Stimulated activated CD8-positive, alpha-beta memory T cell treated with anti-CD3 and anti-CD28 coated beads, Interleukin-15, amount 100 ng/mL, for 1 hour (primary cell): ENCODE data around the gene ATG101.
"Not testable (repeated sequence)": the region's sequence is repeated elsewhere in the genome, so short reads cannot be mapped to it uniquely, and the experiment has no call there.

Experiments
- DNase-seq: peaks from one replicate; pipeline ENCODE4 v3.0.0-alpha.2; 2020; ENCODE audit warnings: low read depth

Gene ATG101

DNA sequence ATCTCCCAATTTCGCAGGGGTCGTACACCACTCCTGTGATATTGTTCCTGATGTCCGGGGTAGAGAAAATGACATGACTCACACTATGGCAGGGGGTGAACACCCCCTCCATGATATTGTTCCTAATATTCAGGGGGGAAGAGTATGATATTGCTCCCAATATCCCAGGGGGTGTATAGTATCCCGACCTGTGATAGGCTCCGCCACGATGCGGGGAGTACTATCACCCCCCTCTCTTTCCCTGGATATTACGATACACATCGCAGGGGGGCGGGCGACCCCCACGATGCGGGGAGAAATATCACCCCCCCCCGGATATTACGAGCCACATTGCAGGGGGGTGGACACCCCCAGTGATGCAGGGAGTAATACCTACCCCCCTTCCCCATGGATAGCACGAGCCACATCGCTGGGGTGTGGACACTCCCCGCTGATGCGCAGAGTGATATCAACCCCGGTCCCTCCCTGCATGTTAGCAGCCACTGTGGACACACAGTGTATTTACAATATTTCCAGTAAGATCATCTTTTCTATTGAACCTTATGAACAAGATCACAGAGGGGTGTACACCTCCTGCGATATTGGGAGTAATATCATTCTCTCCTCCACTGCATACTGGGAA lies 27.4 kb downstream of the ATG101 start:
- DNase-seq, result no peak

GRCh38 chr12:52104431-52105089 lies 34.8 kb downstream of the ATG101 start:
- DNase-seq, result not testable (repeated sequence)

DNA sequence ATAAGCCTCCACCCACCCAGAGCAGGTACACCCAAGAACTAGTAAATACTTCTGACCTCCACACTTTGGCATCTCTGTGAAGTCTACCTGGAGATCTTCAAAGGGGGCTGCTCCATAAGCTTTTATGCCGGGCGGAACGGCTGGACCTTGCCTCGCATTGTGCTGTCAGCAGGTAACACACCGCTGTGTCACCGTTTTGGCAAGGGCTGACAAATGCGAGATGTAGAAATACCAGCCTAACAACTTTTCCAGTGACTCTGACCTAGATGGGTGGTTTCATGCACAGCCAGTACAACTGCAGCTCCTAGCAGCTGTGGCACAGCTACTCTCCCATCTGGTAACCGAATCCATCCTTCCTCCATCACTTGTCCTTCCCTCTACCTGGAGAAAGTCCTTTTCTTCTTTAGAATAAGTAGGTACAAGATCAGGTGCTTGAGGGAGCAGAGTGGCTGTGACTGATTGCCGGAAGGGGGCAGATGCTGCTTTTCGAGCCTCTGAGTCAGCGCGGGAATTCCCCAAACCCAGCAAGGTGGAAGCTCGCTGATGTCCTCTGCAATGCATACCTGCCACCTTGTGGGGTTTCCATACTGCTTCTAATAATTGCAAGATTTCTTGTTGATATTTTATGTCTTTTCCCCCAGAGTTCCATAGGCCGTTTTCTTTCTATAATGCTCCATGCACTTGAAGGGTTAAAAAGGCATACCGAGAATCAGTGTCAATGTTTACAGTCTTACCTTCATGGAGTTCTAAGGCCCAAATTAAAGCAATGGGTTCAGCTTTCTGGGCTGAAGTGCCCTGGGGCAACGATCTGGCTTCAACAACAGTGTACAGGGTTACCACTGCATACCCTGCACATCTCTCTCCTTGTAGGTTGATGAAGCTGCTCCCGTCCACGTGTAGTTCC lies 46.7 kb downstream of the ATG101 start:
- DNase-seq, result peak; percentile 32

DNA sequence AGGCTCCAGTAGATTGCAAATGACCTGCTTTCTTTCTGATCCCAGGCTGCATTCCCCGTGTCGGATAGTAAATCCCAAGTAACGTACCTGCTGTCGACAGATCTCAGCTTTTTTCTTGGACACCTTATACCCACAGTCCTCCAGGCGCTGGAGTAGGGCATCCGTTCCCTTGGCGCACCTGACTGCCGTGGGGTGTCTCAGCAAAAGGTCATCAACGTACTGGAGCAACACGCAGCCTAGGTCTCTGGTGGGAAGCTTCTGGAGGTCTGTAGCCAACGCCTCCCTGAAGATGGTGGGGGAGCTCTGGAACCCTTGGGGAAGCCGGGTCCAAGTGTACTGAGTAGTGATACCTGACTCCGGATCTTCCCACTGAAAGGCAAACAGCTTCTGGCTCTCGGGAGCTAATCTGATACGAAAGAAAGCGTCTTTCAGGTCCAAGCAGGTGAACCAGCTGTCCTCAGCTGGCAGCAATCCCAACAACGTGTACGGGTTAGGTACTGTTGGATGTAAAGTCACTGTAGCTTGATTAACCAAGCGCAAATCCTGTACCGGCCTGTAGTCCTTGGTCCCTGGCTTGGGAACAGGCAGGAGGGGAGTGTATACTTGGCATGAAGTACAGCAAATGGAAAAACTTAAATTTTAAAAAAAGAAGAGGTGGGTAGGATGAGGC lies 48.2 kb downstream of the ATG101 start:
- DNase-seq, result not testable (repeated sequence)

- DNase-seq, result no peak
Measured at GRCh38 chr12:52119398-52120254, 49.8 kb downstream of the ATG101 start.

DNA sequence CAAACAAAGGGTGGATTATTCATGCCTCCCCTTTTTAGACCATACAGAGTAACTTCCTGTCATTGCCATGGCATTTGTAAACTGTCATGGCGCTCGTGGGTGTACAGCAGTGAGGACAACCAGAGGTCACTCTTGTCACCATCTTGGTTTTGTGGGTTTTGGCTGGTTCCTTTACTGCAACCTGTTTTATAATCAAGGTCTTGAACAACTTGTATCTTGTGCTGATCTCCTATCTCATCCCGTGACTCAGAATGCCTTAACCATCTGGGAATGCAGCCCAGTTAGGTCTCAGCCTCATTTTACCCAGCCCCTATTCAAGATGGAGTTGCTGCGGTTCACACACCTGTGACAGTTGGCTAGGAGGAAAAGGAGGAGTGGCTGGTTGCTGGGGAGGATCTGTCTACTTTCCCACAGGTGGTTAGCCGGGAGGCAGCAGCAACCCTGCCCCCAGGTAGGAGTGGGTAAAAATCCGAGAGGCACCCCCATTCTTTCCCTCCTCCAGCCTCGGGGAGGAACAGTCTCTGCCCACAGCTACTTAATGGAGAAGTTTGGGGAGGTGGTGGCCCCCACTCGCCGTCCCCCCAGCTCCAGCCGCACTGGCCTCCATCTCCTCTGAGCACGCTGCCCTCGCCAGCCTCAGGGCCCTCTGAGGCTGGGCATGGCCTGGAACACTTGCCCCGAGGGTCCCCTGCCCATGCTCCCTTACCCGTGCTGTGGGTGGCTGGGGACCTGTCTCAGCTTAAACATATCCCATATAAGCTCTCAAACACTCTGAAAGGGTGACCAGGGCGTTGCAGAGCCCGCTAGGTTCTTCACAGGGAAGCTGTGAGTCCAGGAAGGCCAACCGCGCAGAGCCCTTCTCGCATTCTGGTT lies 51.4 kb downstream of the ATG101 start:
- DNase-seq, result no peak

DNA sequence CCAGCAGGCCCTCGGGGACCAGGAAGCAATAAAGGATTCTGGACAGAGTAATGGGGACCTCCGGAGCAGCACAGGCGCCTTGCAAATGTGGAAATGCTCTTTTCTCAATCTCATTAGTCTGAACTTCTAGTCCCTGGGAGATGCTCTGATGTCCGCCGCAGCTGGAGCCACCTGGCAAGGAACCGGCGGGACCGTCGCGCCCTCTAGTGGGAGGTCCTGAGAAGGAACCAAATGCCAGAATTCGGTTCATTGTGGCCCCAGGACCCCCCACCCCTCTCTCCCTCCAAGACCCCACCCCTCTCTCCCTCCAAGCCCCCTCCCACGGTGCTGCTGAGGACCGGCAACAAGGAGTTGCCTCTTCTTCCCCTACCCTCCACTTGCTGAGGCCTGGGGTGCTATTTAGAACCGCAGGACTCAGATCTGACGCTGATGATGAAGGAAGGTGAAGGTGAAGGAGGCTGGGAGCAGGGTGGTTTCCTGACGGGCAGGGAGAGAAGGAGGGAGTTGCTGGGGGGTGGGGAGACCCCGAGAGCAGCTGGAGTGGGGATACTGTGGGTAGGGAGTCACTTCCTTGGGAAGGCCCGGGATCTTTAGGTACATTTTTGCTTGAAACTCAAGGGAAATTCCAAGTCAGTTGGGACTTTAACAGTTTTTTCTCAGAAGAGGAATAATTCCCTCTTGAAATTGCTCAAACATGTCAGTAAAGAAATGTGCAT lies 52.2 kb downstream of the ATG101 start:
- peak; percentile 41 for DNase-seq

DNA sequence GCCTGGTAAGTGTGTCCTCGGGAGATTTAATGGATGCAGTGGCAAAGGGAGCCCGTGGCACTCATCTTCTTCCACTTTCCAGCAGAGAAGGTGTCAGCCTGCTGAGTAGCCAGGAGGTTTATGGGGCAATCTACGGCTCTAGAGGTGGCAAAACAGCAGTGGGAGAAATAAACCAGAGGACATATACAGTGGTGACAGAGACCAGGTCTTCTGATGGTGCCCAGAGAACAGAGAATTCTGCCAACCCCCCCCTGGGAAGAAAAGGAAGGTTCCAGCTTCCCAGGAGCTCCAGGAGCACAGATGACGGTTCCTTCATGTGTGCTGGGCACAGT lies 52.7 kb downstream of the ATG101 start:
- DNase-seq, result no peak

DNA sequence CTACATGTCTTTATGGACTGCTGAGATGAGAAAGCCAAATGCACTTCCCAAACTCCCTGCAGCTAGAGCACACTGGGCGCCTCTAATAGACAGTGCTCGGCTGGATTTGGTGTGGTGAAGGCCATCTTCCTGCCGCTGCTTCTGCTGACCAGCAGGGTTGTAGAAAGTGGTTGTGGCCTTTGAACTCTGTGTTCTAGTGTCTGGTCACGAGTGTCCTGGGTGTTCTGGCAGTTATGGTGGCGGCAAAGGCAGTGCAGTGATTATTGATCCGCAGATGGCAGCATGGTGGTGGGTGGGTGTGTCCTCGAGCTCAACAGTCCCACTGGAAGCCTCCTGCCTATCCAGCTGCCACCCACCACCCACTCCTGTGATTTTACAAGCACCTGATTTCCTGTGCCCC lies 53.1 kb downstream of the ATG101 start:
- DNase-seq, result no peak

- DNase-seq, result no peak
Measured at GRCh38 chr12:52123487-52124186, 53.9 kb downstream of the ATG101 start.

- DNase-seq, result no peak
Measured at GRCh38 chr12:52125476-52125900, 55.7 kb downstream of the ATG101 start.

- DNase-seq, result no peak
Measured at GRCh38 chr12:52126050-52126604, 56.3 kb downstream of the ATG101 start.
